ENCODE measurements around the gene CMTM1.
"Not testable (repeated sequence)": the region's sequence is repeated elsewhere in the genome, so short reads cannot be mapped to it uniquely, and the experiment has no call there.

Gene CMTM1

DNA sequence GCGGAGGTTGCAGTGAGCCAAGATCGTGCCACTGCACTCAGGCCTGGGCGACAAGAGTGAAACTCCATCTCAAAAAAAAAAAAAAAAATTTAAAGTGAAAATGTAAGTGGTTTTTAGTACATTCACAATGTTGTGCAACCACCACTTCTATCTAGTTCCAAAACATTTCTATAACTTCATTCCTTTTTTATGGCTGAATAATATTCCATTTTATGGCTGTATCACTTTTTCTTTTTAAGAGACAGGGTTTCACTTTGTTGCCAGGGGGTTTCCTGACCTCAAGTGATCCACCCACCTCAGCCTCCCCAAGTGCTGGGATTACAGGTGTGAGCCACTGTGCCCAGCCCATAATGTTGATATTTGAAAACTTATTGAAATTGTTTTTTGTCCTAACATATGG lies 26.6 kb downstream of the CMTM1 start:
- no peaks in the 10 kb centered on the region for H3K79me2 ChIP-seq (ENCODE audit: control insufficient read depth, insufficient read depth, low read length, unreplicated experiment)
- H2AFZ ChIP-seq (ENCODE audit: low read length, unreplicated experiment) = no peak overlapping the region
- H3K27ac ChIP-seq (ENCODE audit: low read depth, low read length) = no peak overlapping the region
- no peaks in the 10 kb centered on the region for H3K36me3 ChIP-seq (ENCODE audit: insufficient read depth, low read length)
- no peak overlapping the region for H3K4me3 ChIP-seq (ENCODE audit: low read depth, low read length)
- H3K4me1 ChIP-seq (ENCODE audit: control insufficient read depth, insufficient read depth, low read length, unreplicated experiment) = no peaks in the 10 kb centered on the region
- 0 out of 2 replicates have a peak, but pooled peaks cover 4% of the 10 kb centered on the region for H3K27me3 ChIP-seq (ENCODE audit: insufficient read depth, low read length)

- Histone ChIP-seq H3K27ac (ENCODE audit: low read depth, low read length) (no peak overlapping the region), H3K4me1 (ENCODE audit: control insufficient read depth, insufficient read depth, low read length, unreplicated experiment) (no peaks in the 10 kb centered on the region), H2AFZ (ENCODE audit: low read length, unreplicated experiment) (no peak overlapping the region), H3K36me3 (ENCODE audit: insufficient read depth, low read length) (no peaks in the 10 kb centered on the region), H3K27me3 (ENCODE audit: insufficient read depth, low read length) (0 out of 2 replicates have a peak, but pooled peaks cover 4% of the 10 kb centered on the region), H3K4me3 (ENCODE audit: low read depth, low read length) (no peak overlapping the region), H3K79me2 (ENCODE audit: control insufficient read depth, insufficient read depth, low read length, unreplicated experiment) (no peaks in the 10 kb centered on the region)
Measured at GRCh38 chr16:66594739-66595138, 28.5 kb downstream of the CMTM1 start.

DNA sequence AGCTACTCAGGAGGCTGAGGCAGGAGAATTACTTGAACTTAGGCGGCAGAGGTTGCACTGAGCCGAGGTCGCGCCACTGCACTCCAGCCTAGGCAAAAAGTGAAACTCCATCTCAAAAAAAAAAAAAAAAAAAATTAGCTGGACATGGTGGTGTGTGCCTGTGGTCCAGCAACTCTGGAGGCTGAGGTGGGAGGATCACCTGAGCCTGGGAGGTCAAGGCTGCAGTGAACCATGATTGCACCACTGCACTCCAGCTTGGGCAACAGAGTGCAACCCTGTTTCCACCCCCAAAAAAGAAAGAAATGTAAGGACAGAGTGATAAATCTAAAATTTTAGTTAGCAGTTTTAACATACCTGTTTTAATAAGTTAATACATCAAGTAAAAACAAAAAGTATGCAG lies 30.3 kb downstream of the CMTM1 start:
- not testable (repeated sequence) for H3K79me2 ChIP-seq (ENCODE audit: control insufficient read depth, insufficient read depth, low read length, unreplicated experiment); H2AFZ ChIP-seq (ENCODE audit: low read length, unreplicated experiment); H3K4me1 ChIP-seq (ENCODE audit: control insufficient read depth, insufficient read depth, low read length, unreplicated experiment); H3K4me3 ChIP-seq (ENCODE audit: low read depth, low read length); H3K27me3 ChIP-seq (ENCODE audit: insufficient read depth, low read length); H3K27ac ChIP-seq (ENCODE audit: low read depth, low read length); H3K36me3 ChIP-seq (ENCODE audit: insufficient read depth, low read length)

GRCh38 chr16:66596986-66597848 lies 31.0 kb downstream of the CMTM1 start:
- Histone ChIP-seq H3K27ac (ENCODE audit: low read depth, low read length) (no peak overlapping the region), H3K36me3 (ENCODE audit: insufficient read depth, low read length) (no peaks in the 10 kb centered on the region), H3K4me3 (ENCODE audit: low read depth, low read length) (no peak overlapping the region), H3K27me3 (ENCODE audit: insufficient read depth, low read length) (0 out of 2 replicates have a peak, but pooled peaks cover 6% of the 10 kb centered on the region), H3K4me1 (ENCODE audit: control insufficient read depth, insufficient read depth, low read length, unreplicated experiment) (no peaks in the 10 kb centered on the region), H3K79me2 (ENCODE audit: control insufficient read depth, insufficient read depth, low read length, unreplicated experiment) (no peaks in the 10 kb centered on the region), H2AFZ (ENCODE audit: low read length, unreplicated experiment) (no peak overlapping the region)

DNA sequence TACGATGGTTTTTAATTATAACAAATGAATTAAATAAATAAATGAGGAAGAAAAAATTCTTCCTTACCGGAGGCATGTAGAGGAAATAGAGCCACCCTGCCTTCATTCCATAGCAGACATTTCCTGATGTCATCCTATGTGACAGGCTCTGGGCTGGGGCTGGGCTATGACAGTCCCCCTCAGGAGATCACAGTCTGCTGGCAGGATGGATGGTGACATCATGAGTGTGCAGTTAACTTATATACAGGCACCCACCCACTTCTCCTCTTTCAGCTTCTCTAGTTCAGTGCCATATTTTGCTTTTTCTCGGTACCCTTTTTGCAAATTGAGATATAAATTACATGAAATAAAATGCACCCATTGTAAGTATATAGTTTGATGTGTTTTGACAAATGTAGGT lies 31.9 kb downstream of the CMTM1 start:
- H3K36me3 ChIP-seq (ENCODE audit: insufficient read depth, low read length) = no peaks in the 10 kb centered on the region
- no peaks in the 10 kb centered on the region for H3K79me2 ChIP-seq (ENCODE audit: control insufficient read depth, insufficient read depth, low read length, unreplicated experiment)
- H3K4me3 ChIP-seq (ENCODE audit: low read depth, low read length) = no peak overlapping the region
- 0 out of 2 replicates have a peak, but pooled peaks cover 6% of the 10 kb centered on the region for H3K27me3 ChIP-seq (ENCODE audit: insufficient read depth, low read length)
- H2AFZ ChIP-seq (ENCODE audit: low read length, unreplicated experiment) = no peak overlapping the region
- H3K4me1 ChIP-seq (ENCODE audit: control insufficient read depth, insufficient read depth, low read length, unreplicated experiment) = no peaks in the 10 kb centered on the region
- H3K27ac ChIP-seq (ENCODE audit: low read depth, low read length) = no peak overlapping the region

DNA sequence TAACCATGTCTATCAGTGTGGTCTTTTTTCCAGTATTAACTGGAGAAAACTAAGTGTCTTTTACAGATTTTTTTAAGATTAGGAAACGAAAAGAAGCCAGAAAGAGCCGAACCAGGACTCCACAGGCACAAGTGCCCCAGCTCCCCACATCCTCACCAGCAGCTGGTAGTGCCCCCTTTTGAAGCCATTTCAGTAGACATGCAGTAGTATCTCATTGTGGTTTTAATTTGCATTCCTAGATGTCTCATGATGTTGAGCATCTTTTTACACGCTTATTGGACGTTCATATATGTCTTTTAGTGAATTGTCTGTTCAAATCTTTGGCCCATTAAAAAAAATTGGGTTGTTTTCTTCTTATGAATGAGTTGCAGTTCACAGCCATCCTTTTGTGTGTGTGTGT lies 33.5 kb downstream of the CMTM1 start:
- no peaks in the 10 kb centered on the region for H3K36me3 ChIP-seq (ENCODE audit: insufficient read depth, low read length)
- H3K79me2 ChIP-seq (ENCODE audit: control insufficient read depth, insufficient read depth, low read length, unreplicated experiment) = no peaks in the 10 kb centered on the region
- H2AFZ ChIP-seq (ENCODE audit: low read length, unreplicated experiment) = no peak overlapping the region
- no peak overlapping the region for H3K27ac ChIP-seq (ENCODE audit: low read depth, low read length)
- H3K4me3 ChIP-seq (ENCODE audit: low read depth, low read length) = no peak overlapping the region
- 0 out of 2 replicates have a peak, but pooled peaks cover 3% of the 10 kb centered on the region for H3K27me3 ChIP-seq (ENCODE audit: insufficient read depth, low read length)
- peaks cover 5% of the 10 kb centered on the region for H3K4me1 ChIP-seq (ENCODE audit: control insufficient read depth, insufficient read depth, low read length, unreplicated experiment)

- Histone ChIP-seq H3K4me3 (ENCODE audit: low read depth, low read length) (no peak overlapping the region), H3K79me2 (ENCODE audit: control insufficient read depth, insufficient read depth, low read length, unreplicated experiment) (peaks cover 7% of the 10 kb centered on the region), H3K36me3 (ENCODE audit: insufficient read depth, low read length) (no peaks in the 10 kb centered on the region), H3K27me3 (ENCODE audit: insufficient read depth, low read length) (0 out of 2 replicates have a peak, but pooled peaks cover 3% of the 10 kb centered on the region), H3K27ac (ENCODE audit: low read depth, low read length) (no peak overlapping the region), H2AFZ (ENCODE audit: low read length, unreplicated experiment) (no peak overlapping the region), H3K4me1 (ENCODE audit: control insufficient read depth, insufficient read depth, low read length, unreplicated experiment) (peaks cover 5% of the 10 kb centered on the region)
Measured at GRCh38 chr16:66600477-66600876, 34.2 kb downstream of the CMTM1 start.

DNA sequence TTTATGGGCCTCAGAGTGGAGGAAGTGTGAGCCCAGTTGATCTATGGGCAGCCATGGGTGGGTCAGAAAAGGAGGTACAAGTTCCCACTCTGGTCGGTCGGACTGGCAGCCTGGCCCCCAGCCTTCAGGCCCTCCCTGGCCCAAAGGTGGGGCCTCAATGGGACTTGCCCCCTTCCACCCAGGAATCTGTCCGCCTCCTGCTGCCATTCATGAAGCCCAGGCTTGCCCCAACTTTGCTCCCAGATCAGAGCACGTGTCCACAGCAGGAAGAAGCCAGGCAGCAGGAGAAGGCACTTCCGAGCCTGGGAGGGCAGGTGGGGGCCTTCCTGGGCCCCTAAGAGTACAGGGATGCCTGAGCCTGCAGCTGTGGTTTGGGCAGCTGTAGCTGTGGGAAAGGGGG lies 35.2 kb downstream of the CMTM1 start:
- Histone ChIP-seq H3K27ac (ENCODE audit: low read depth, low read length) (no peak overlapping the region), H3K27me3 (ENCODE audit: insufficient read depth, low read length) (0 out of 2 replicates have a peak, but pooled peaks cover 3% of the 10 kb centered on the region), H3K4me1 (ENCODE audit: control insufficient read depth, insufficient read depth, low read length, unreplicated experiment) (peaks cover 8% of the 10 kb centered on the region), H3K79me2 (ENCODE audit: control insufficient read depth, insufficient read depth, low read length, unreplicated experiment) (peaks cover 17% of the 10 kb centered on the region), H2AFZ (ENCODE audit: low read length, unreplicated experiment) (no peak overlapping the region), H3K36me3 (ENCODE audit: insufficient read depth, low read length) (no peaks in the 10 kb centered on the region), H3K4me3 (ENCODE audit: low read depth, low read length) (no peak overlapping the region)

DNA sequence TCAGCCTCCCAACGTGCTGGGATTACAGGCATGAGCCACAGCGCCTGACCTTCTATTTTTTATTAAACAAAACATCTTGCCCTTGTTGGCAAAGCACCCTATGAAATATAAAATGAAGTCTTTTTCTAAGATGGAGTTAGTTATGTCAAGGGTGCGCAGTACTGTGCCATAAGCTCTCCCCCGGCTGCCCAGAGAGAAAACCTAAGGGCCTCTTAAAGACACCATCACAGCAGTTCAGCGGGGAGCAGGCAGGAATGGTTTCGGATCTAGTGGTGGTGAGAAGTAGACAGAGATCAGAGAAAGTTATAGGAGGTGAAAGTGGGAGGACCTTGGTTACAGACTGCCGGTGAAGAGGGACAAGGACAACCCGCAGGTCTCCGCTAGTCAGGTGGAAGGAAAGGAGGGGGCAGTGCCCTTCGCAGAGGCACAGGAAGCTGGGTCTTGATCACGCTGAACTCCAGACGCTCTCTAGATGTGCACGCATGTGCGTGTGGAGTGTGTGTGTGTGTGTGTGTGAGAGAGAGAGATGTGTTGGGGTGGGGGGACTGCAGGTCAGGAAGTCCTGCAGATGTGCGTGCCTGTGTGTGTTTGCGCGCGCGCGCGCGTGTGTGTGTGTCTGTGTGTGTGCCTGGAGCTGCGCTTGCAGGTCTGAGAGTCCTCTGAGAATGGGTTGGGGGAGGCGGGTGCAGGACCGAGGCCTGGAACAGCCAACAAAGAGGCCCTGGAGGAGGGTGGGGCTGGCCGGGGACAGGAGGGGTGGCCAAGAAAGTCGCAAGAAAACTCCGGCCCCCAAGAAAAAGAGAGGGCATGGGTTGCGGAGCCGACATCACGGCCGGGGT lies 37.5 kb downstream of the CMTM1 start:
- peak overlapping the region; percentile 84 for H2AFZ ChIP-seq (ENCODE audit: low read length, unreplicated experiment)
- H3K4me3 ChIP-seq (ENCODE audit: low read depth, low read length) = peak overlapping the region; percentile 94
- peaks cover 17% of the 10 kb centered on the region for H3K4me1 ChIP-seq (ENCODE audit: control insufficient read depth, insufficient read depth, low read length, unreplicated experiment)
- H3K79me2 ChIP-seq (ENCODE audit: control insufficient read depth, insufficient read depth, low read length, unreplicated experiment) = peaks cover 30% of the 10 kb centered on the region
- H3K27me3 ChIP-seq (ENCODE audit: insufficient read depth, low read length) = 0 out of 2 replicates have a peak, but pooled peaks cover 3% of the 10 kb centered on the region
- peak overlapping the region; percentile 43 for H3K27ac ChIP-seq (ENCODE audit: low read depth, low read length)
- no peaks in the 10 kb centered on the region for H3K36me3 ChIP-seq (ENCODE audit: insufficient read depth, low read length)

DNA sequence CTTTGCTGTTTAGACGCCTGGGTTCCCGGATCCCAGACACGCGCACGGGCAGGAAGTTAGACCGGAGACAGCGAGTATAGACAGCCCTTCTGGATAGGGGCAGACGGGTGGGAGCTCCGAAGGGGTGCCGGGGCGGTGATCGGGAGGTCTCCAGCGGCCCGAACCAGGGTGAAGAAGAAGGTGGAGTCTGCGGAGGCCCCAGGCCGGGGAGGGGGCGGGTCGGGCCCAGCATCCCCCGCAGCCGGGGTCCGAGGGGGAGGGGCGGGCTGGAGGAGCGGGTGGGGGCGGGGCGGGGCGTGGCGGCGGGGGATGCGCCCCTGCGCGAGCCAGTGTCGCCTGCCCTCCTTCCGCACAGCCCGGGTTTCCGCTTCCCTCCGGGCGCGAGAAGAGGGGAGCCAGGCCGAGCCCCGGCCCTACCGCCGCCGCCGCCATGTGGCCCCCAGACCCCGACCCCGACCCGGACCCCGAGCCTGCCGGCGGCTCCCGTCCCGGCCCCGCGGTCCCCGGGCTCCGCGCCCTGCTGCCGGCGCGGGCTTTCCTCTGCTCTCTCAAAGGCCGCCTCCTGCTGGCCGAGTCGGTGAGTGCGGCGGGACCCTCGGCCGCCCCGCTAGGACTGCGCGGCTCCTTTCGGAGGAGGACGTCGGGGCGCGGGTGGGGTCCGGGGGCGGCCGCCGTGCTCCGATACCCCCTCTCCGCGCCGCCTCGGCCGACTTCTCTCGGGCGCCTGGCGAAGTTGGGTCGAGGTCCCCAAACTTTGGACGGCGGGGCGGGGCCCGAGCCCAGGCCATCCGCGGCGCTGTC lies 38.3 kb downstream of the CMTM1 start, which contains the start of gene CMTM3:
CMTM3 (plus strand) TSS at position 329 of the 801 bp plus-strand sequence; CDS start at position 431, 102 bp downstream.
- peaks cover 21% of the 10 kb centered on the region for H3K4me1 ChIP-seq (ENCODE audit: control insufficient read depth, insufficient read depth, low read length, unreplicated experiment)
- H3K27me3 ChIP-seq (ENCODE audit: insufficient read depth, low read length) = 0 out of 2 replicates have a peak, but pooled peaks cover 3% of the 10 kb centered on the region
- peak within 1 kb of the TSS; percentile 94 for H3K4me3 ChIP-seq (ENCODE audit: low read depth, low read length)
- peak within 1 kb of the TSS; percentile 92 for H2AFZ ChIP-seq (ENCODE audit: low read length, unreplicated experiment)
- H3K27ac ChIP-seq (ENCODE audit: low read depth, low read length) = peak within 1 kb of the TSS; percentile 43
- peaks cover 4% of the 10 kb centered on the region; the same call in 1 of the 2 replicates for H3K36me3 ChIP-seq (ENCODE audit: insufficient read depth, low read length)
- H3K79me2 ChIP-seq (ENCODE audit: control insufficient read depth, insufficient read depth, low read length, unreplicated experiment) = peaks cover 38% of the 10 kb centered on the region
